NCI-H524 (cell line): ENCODE data around the gene PIK3AP1.
"Not testable (repeated sequence)": the region's sequence is repeated elsewhere in the genome, so short reads cannot be mapped to it uniquely, and the experiment has no call there.

ENCODE experiments used
- DNase-seq, 2 experiments: peaks; one replicate each; lab custom pipeline; 2025; lab: John Stamatoyannopoulos, UW

Gene PIK3AP1, protein sequence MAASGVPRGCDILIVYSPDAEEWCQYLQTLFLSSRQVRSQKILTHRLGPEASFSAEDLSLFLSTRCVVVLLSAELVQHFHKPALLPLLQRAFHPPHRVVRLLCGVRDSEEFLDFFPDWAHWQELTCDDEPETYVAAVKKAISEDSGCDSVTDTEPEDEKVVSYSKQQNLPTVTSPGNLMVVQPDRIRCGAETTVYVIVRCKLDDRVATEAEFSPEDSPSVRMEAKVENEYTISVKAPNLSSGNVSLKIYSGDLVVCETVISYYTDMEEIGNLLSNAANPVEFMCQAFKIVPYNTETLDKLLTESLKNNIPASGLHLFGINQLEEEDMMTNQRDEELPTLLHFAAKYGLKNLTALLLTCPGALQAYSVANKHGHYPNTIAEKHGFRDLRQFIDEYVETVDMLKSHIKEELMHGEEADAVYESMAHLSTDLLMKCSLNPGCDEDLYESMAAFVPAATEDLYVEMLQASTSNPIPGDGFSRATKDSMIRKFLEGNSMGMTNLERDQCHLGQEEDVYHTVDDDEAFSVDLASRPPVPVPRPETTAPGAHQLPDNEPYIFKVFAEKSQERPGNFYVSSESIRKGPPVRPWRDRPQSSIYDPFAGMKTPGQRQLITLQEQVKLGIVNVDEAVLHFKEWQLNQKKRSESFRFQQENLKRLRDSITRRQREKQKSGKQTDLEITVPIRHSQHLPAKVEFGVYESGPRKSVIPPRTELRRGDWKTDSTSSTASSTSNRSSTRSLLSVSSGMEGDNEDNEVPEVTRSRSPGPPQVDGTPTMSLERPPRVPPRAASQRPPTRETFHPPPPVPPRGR

GRCh38 chr10:96720422-96721206 is at the start of gene PIK3AP1:
TSS of gene PIK3AP1 (minus strand) at chr10:96720514. CDS start at chr10:96720394, 120 bp downstream.
- DNase-seq, result peak; percentile 66 to 82

DNA sequence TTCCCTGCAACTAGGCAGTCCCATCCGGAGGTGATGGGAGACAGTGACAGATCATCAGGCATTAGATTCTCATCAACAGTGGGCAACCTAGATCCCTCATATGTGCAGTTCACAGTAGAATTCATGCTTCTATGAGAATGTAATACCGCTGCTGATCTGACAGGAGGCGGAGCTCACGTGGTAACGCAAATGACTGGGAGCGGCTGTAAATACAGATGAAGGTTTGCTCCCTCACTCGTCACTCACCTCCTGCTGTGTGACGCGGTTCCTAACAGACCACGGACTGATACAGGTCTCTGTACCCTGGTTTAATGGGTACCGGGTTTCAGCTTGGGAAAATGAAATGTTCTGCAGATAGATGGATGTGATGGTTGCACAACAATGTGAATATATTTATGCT is 47.8 kb upstream of the PIK3AP1 start:
- no peak for DNase-seq

DNA sequence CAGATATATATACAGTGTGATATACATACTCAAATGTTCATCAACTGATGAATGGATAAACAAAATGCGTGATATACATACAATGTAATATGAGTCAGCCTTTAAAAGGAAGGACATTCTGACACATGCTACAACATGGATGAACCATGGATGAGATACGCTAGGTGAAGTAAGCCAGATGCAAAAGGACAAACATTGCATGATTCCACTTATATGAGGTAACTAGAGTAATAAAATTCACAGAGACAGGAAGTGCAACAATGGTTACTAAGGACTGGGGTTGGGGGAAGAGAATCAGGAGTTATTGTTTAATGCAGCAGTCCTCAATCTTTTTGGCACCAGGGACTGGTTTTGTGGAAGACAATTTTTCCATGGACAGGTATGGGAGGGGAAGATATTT is 47.3 kb upstream of the PIK3AP1 start:
- DNase-seq, result no peak

- peak in 1 of 2 experiments; percentile 49 for DNase-seq
These were observed 45.3 kb upstream of the PIK3AP1 start for GRCh38 chr10:96765406-96766240.

DNA sequence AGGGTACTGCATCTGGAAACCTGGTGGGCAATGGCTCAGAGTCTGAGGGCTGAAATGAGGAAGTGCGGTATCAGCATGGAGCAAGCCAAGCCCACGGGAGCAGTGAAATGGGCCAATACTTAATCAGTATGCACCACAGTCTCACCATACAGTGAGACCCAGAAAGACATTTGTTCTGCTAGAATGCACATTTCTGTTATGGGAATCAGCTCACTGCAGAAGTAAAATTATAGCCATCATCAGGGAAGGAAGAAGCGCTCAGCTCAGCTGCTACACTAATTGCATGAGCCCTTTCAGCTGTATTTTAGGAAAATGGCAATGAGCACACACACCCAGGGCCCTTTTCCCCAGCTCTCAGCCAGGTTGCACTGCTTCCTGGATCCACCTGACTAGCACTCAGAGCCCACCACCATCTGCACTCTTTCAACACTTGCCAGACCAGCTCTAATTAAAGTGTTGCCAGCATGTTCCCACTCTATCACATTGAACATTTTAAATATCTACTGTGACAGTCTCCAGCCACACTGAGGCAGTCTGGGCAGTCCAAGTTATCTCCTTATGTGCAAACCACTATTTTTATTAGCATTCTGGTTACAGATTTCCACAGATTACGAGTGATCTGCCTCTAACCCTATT is 44.2 kb upstream of the PIK3AP1 start:
- peak in 1 of 2 experiments; percentile 7 for DNase-seq

GRCh38 chr10:96758423-96758822 is 38.1 kb upstream of the PIK3AP1 start:
- DNase-seq, result no peak

DNA sequence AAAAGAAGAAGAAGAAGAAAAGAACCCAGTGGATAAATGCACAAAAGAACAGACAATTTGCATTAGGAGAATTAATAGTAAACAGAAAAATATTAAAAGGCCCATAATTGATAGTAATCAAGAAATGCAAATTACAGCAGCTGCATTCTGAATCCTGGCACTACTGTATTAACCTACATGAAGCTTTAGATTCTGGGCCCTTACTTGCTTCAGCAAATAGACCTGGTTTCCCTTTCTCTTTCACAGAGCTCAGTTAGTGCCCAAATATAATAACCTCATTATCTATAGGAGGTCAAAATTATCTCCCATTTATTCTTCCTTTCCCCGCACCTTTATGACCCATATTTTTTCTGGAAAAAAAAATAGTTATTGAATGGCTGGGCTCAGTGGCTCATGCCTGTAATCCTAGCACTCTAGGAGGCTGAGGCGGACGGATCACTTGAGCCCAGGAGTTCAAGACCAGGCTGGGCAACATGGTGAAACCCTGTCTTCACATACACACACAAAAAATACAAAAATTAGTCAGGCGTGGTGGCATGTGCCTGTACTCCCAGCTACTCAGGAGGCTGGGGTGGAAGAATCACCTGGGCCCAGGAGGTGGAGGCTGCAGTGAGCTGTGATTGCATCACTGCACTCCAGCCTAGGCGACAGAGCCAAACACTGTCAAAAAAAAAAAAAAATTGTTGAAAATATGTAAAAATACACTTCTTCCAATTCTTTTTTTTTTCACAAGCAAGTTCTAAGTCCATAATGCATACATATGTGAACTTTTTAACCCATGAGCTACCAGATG is 36.0 kb upstream of the PIK3AP1 start:
- DNase-seq, result no peak

- no peak for DNase-seq
These were observed 33.6 kb upstream of the PIK3AP1 start for GRCh38 chr10:96753956-96754355.

DNA sequence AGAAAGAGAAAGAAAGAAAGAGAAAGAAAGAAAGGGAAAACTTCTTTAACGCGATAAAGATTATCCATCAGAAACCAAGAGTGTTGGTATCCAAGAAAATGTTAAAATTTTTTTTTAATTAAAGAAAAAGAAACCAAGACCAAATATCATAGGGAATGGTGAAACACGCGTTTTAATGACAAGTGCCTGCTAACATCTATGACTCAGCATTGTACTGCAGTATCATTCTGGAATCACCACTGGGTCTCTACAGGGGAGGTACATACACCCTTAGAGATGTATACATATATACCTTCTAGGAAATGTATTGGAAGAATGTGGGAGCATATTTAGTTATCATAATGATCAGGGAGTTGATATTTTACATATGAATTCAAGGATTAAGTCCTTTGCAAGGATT is 32.1 kb upstream of the PIK3AP1 start:
- DNase-seq, result no peak

DNA sequence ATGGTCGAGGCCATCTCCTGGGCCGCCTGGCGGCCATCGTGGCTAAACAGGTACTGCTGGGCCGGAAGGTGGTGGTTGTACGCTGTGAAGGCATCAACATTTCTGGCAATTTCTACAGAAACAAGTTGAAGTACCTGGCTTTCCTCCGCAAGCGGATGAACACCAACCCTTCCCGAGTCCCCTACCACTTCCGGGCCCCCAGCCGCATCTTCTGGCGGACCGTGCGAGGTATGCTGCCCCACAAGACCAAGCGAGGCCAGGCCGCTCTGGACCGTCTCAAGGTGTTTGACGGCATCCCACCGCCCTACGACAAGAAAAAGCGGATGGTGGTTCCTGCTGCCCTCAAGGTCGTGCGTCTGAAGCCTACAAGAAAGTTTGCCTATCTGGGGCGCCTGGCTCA is 30.0 kb upstream of the PIK3AP1 start:
- not testable (repeated sequence) for DNase-seq

- no peak for DNase-seq
These were observed 27.6 kb upstream of the PIK3AP1 start for GRCh38 chr10:96747734-96748550.

- DNase-seq, result no peak
These were observed 26.2 kb upstream of the PIK3AP1 start for GRCh38 chr10:96746503-96746902.

- DNase-seq, result no peak
These were observed 25.6 kb upstream of the PIK3AP1 start for GRCh38 chr10:96745950-96746349.

GRCh38 chr10:96743988-96744585 is 23.8 kb upstream of the PIK3AP1 start:
- no peak for DNase-seq

- not testable (repeated sequence) for DNase-seq
These were observed 21.2 kb upstream of the PIK3AP1 start for GRCh38 chr10:96741557-96741956.

GRCh38 chr10:96740579-96741281 is 20.4 kb upstream of the PIK3AP1 start:
- DNase-seq, result no peak

- no peak for DNase-seq
These were observed 19.8 kb upstream of the PIK3AP1 start for GRCh38 chr10:96740141-96740540.

DNA sequence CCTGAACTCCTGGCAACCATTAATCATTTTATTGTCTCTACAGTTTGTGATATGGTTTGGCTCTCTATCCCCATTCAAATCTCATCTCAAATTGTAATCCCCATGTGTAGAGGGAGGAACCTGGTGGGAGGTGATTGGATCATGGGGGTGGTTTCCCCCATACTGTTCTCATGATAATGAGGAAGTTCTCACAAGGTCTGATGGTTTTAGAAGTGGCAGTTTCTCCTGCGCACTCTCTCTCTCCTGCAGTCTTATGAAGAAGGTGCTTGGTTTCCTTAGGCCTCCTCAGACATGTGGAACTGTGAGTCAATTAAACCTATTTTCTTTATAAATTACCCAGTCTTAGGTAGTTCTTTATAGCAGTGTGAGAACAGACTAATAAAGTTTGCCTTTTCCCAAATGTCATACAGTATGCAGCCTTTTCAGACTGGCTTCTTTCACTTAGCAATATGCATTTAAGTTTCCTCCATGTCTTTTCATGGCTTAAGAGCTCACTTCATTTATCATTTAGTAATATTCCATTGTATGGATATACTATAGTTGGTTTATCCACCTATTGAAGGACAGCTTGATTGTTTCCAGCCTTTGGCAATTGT is 17.1 kb upstream of the PIK3AP1 start:
- DNase-seq, result not testable (repeated sequence)
